ENCODE measurements around the gene LCLAT1. TPM values are rescaled to one million over a fixed set of nuclear protein-coding genes. Genes with fewer than 3 reads are reported as not detected.

LCLAT1 gene
- total and polyA plus RNA-seq, 4 donors = 2.4 to 14.6 (median 10.7) TPM

- no peak for DNase-seq (ENCODE audit: low spot score)
- 85% methylated on average over 2 of the region's 2 CpGs for WGBS
- H3K9me3 ChIP-seq (ENCODE audit: control insufficient read depth in 4 of 4, low read length in 3 of 4) = no peaks in the 10 kb centered on the region
- no peaks in the 10 kb centered on the region for H3K4me1 ChIP-seq (ENCODE audit: control insufficient read depth in 4 of 4, insufficient read depth in 4 of 4, low read length in 3 of 4)
- H3K9ac ChIP-seq (ENCODE audit: low read depth in 1 of 2, low read length in 2 of 2) = no peak overlapping the region
- no peaks in the 10 kb centered on the region for H3K27me3 ChIP-seq (ENCODE audit: control insufficient read depth in 4 of 4, insufficient read depth in 4 of 4, low read length in 3 of 4)
- H3K4me3 ChIP-seq (ENCODE audit: low read depth in 1 of 3, low read length in 3 of 3) = no peak overlapping the region
- no peak for TF ChIP-seq JUND (IDR thresholded peaks at IDR 0.05)
- TF ChIP-seq YY1 (IDR thresholded peaks at IDR 0.05) = no peak
- TF ChIP-seq GABPA (IDR thresholded peaks at IDR 0.05 in 1 of 2, conservative IDR thresholded peaks at IDR 0.05 in 1 of 2) = no peak
- TF ChIP-seq SP1 (IDR thresholded peaks at IDR 0.05) = no peak
- no peak for TF ChIP-seq HNF4G (IDR thresholded peaks at IDR 0.05)
- no peak for TF ChIP-seq HNF4A (conservative IDR thresholded peaks at IDR 0.05)
- no peak for TF ChIP-seq CTCF (IDR thresholded peaks at IDR 0.05; ENCODE audit: low read depth, low read length, missing input control)
- TF ChIP-seq ZBTB33 (IDR thresholded peaks at IDR 0.05) = no peak
- TF ChIP-seq EGR1 (IDR thresholded peaks at IDR 0.05; ENCODE audit: low read depth in 2 of 2) = no peak
- no peak overlapping the region for H3K27ac ChIP-seq (ENCODE audit: low read depth in 1 of 2, low read length in 2 of 2)
- H3K36me3 ChIP-seq (ENCODE audit: control insufficient read depth in 4 of 4, insufficient read depth in 3 of 4, low read depth in 1 of 4, low read length in 3 of 4) = no peaks in the 10 kb centered on the region
Observed at GRCh38 chr2:30582521-30582920, 135.5 kb downstream of the LCLAT1 start.

- no peak overlapping the region for H3K9ac ChIP-seq (ENCODE audit: low read depth in 1 of 2, low read length in 2 of 2)
- H3K27ac ChIP-seq (ENCODE audit: low read depth in 1 of 2, low read length in 2 of 2) = no peak overlapping the region
- H3K4me3 ChIP-seq (ENCODE audit: low read depth in 1 of 3, low read length in 3 of 3) = no peak overlapping the region
- no peak for TF ChIP-seq RAD21 (IDR thresholded peaks at IDR 0.05)
- TF ChIP-seq HNF4A (conservative IDR thresholded peaks at IDR 0.05) = no peak
- no peak for TF ChIP-seq ATF3 (IDR thresholded peaks at IDR 0.05)
- TF ChIP-seq SP1 (IDR thresholded peaks at IDR 0.05) = no peak
- TF ChIP-seq JUND (IDR thresholded peaks at IDR 0.05) = no peak
- TF ChIP-seq TAF1 (conservative IDR thresholded peaks at IDR 0.05) = no peak
- TF ChIP-seq NR2F2 (IDR thresholded peaks at IDR 0.05) = no peak
- TF ChIP-seq CTCF (IDR thresholded peaks at IDR 0.05; ENCODE audit: low read depth, low read length, missing input control) = no peak
- no peak for TF ChIP-seq ZBTB33 (IDR thresholded peaks at IDR 0.05)
- no peak for TF ChIP-seq REST (IDR thresholded peaks at IDR 0.05)
- no peak for TF ChIP-seq YY1 (IDR thresholded peaks at IDR 0.05)
- over 99% methylated on average over 3 of the region's 3 CpGs for WGBS
- H3K9me3 ChIP-seq (ENCODE audit: control insufficient read depth in 4 of 4, low read length in 3 of 4) = no peaks in the 10 kb centered on the region
- no peaks in the 10 kb centered on the region for H3K4me1 ChIP-seq (ENCODE audit: control insufficient read depth in 4 of 4, insufficient read depth in 4 of 4, low read length in 3 of 4)
- H3K27me3 ChIP-seq (ENCODE audit: control insufficient read depth in 4 of 4, insufficient read depth in 4 of 4, low read length in 3 of 4) = no peaks in the 10 kb centered on the region
- no peaks in the 10 kb centered on the region for H3K36me3 ChIP-seq (ENCODE audit: control insufficient read depth in 4 of 4, insufficient read depth in 3 of 4, low read depth in 1 of 4, low read length in 3 of 4)
- DNase-seq (ENCODE audit: low spot score) = no peak
Observed at GRCh38 chr2:30583204-30583749, 136.2 kb downstream of the LCLAT1 start.
